HepG2 (cell line): ENCODE data around the gene DAB2IP. TPM values are rescaled to one million over a fixed set of nuclear protein-coding genes. Genes with fewer than 3 reads are reported as not detected.

ENCODE experiments used
- ATAC-seq: fragments of 200-7000 bp; cut with Tn5 transposase; 3 replicates; pipeline ENCODE4 v1.9.1; 2020; ENCODE audit warnings: mild to moderate bottlenecking, moderate library complexity
- BruUV-seq: library from RNA; stranded (reverse); fragments of 400-500 nt; replicated peaks from 2 replicates; lab custom pipeline; 2021; lab: Mats Ljungman, UMichigan
- CTCF ChIA-PET: fragments of 300-600 bp; formaldehyde crosslinking; extraction: SDS; loops from one replicate; lab custom pipeline; 2021; ENCODE audit warnings: low total read pairs, inconsistent platforms, low intra/inter-chr PET ratio; lab: Yijun Ruan, JAX
- POLR2A ChIA-PET: fragments of 350-600 bp; sonication (Branson Sonifier 250); formaldehyde crosslinking; loops from one replicate; lab custom pipeline; 2020; ENCODE audit warnings: antibody characterized with exemption, inconsistent platforms; lab: Yijun Ruan, JAX
- DNase-seq: peaks from one replicate; pipeline ENCODE4 v3.0.0-alpha.2; 2015; ENCODE audit warnings: low spot score
- FAIRE-seq: peaks from 3 replicates; lab custom pipeline; 2011; peaks lifted over from hg19 to GRCh38; lab: Jason Lieb, UNC
- H2AFZ ChIP-seq: one replicate; pipeline ENCODE4 v1.6.1; 2011; ENCODE audit warnings: low read length, inconsistent platforms
- H3K27ac ChIP-seq: fragments of 300-600 bp; 3 replicates; pipeline ENCODE4 v1.8.0; 2011; ENCODE audit warnings: mixed run types, mild to moderate bottlenecking, mixed read lengths, low read length, inconsistent platforms; ENCODE audit not compliant: insufficient read depth; ENCODE audit errors: extremely low read length
- H3K27me3 ChIP-seq, 2 experiments: fragments of 200-600 bp in 1 of 2; 2 replicates in 1 of 2; 3 replicates in 1 of 2; pipeline versions ENCODE4 v1.6.0 to v1.8.0; 2011; ENCODE audit warnings: low read length in 2 of 2, mild to moderate bottlenecking in 2 of 2, moderate library complexity in 2 of 2, inconsistent platforms in 1 of 2; ENCODE audit not compliant: insufficient read depth in 2 of 2, control insufficient read depth in 1 of 2
- H3K36me3 ChIP-seq, 2 experiments: fragments of 200-600 bp in 1 of 2; replicated peaks in 1 of 2; 2 replicates in 1 of 2; 3 replicates in 1 of 2; pipeline versions ENCODE4 v1.5.1 to v1.8.0; 2011; ENCODE audit warnings: low read length in 2 of 2, inconsistent platforms in 1 of 2; ENCODE audit not compliant: insufficient read depth in 2 of 2, control insufficient read depth in 1 of 2
- H3K4me1 ChIP-seq: 2 replicates; pipeline ENCODE4 v1.5.1; 2012; ENCODE audit warnings: low read length, inconsistent platforms; ENCODE audit not compliant: insufficient read depth
- H3K4me2 ChIP-seq: 2 replicates; pipeline ENCODE4 v1.6.0; 2011; ENCODE audit warnings: low read depth, low read length, inconsistent platforms
- H3K4me3 ChIP-seq, 3 experiments: fragments of 200-600 bp in 1 of 3; sonication (generic), shearing (Covaris generic) in 1 of 3; replicated peaks in 1 of 3; 2 replicates each; pipeline ENCODE4 v1.5.1; 2011 to 2016; ENCODE audit warnings: low read length in 3 of 3, inconsistent platforms in 2 of 3, low read depth in 2 of 3, mild to moderate bottlenecking in 2 of 3, control low read depth in 1 of 3, mixed read lengths in 1 of 3; ENCODE audit not compliant: insufficient read depth in 1 of 3
- H3K79me2 ChIP-seq: one replicate; pipeline ENCODE4 v1.6.1; 2011; ENCODE audit warnings: low read length, inconsistent platforms; ENCODE audit not compliant: insufficient read depth
- H3K9ac ChIP-seq: 2 replicates; pipeline ENCODE4 v1.6.0; 2011; ENCODE audit warnings: mild to moderate bottlenecking, low read depth, low read length, inconsistent platforms; ENCODE audit not compliant: insufficient read depth
- H3K9me3 ChIP-seq: 2 replicates; pipeline ENCODE4 v1.5.1; 2012; ENCODE audit warnings: mild to moderate bottlenecking, low read length
- H4K20me1 ChIP-seq: 2 replicates; pipeline ENCODE4 v1.6.0; 2011; ENCODE audit warnings: inconsistent platforms, mild to moderate bottlenecking, low read length, moderate library complexity; ENCODE audit not compliant: insufficient read depth
- AKAP8 ChIP-seq: sonication (generic); formaldehyde crosslinking; IDR thresholded peaks from 2 replicates; pipeline ENCODE4 v1.5.1; 2020; ENCODE audit warnings: mild to moderate bottlenecking, missing genetic modification reagents
- EEA1 ChIP-seq: sonication (generic); formaldehyde crosslinking; IDR thresholded peaks from 2 replicates; pipeline ENCODE4 v1.5.1; 2020; ENCODE audit warnings: mild to moderate bottlenecking, missing genetic modification reagents, borderline replicate concordance
- ZBTB4 ChIP-seq: sonication (generic); formaldehyde crosslinking; IDR thresholded peaks from 2 replicates; pipeline ENCODE4 v1.4.0; 2020; ENCODE audit warnings: missing genetic modification reagents, mild to moderate bottlenecking, borderline replicate concordance
- ZNF558 ChIP-seq: sonication (generic); formaldehyde crosslinking; IDR thresholded peaks from 2 replicates; pipeline ENCODE4 v1.9.0; 2022; ENCODE audit warnings: mild to moderate bottlenecking, missing genetic modification reagents, borderline replicate concordance
- WGBS: methylation state at CpG from one replicate; pipeline ENCODE4 v1.1.6; 2017; ENCODE audit warnings: low lambda C conversion rate; 5-methylcytosine and 5-hydroxymethylcytosine counted together
- in situ Hi-C: cut with HindIII; loops from 2 replicates; pipeline ENCODE4 v1.10.0; 2017; ENCODE audit warnings: low pct_unique_long_range_greater_than_20kb; ENCODE audit not compliant: extremely low pct_ligation_motif_present
- intact Hi-C: fragments of 100-400 bp; cut with micrococcal nuclease; formaldehyde crosslinking; loops from one replicate; pipeline ENCODE4 v1.10.0; 2022; ENCODE audit not compliant: unreplicated experiment
- polyA plus RNA-seq, 8 experiments: library from polyadenylated mRNA; depleted of rRNA in 3 of 8; stranded (reverse) in 7 of 8; unstranded in 1 of 8; fragments of >200 nt; fragmentation: Illumina TruSeq in 4 of 8; extraction: Trizol in 4 of 8; gene quantifications; 2 replicates each; pipeline versions ENCODE4 v1.2.1 to v1.2.3, GENCODE V29; 2011 to 2016; ENCODE audit warnings: low read depth in 4 of 8, missing spikeins in 1 of 8, mixed read lengths in 1 of 8; ENCODE audit not compliant: insufficient read depth in 1 of 8
- total RNA-seq, 5 experiments: library from RNA; depleted of rRNA; stranded (reverse); fragments of >200 nt; fragmentation: Illumina TruSeq; extraction: Trizol; gene quantifications; 2 replicates each; pipeline ENCODE4 v1.2.3, GENCODE V29; 2016; ENCODE audit warnings: low read depth in 1 of 5

DAB2IP gene
- total and polyA plus RNA-seq, 2 of the 13 experiments (the other 11 are each of a cell fraction or from before 2014, with no cell fraction given), result 25.3 to 37.9 TPM

GRCh38 chr9:121633736-121634135 is 17.7 kb upstream of the DAB2IP start:
- FAIRE-seq (no peak), ATAC-seq (no peak), DNase-seq (no peak)
- Histone ChIP-seq H4K20me1 (no peaks in the 10 kb centered on the region), H3K79me2 (no peaks in the 10 kb centered on the region), H3K4me1 (peaks cover 44% of the 10 kb centered on the region), H3K9me3 (no peaks in the 10 kb centered on the region; the same call in 1 of the 2 replicates), H3K36me3 (no peaks in the 10 kb centered on the region), H3K27me3 (no peaks in the 10 kb centered on the region), H3K9ac (no peak overlapping the region), H2AFZ (no peak overlapping the region), H3K4me2 (peak overlapping the region; percentile 67), H3K4me3 (peak overlapping the region in 2 of 3 experiments; percentile 23 to 63; a peak in 2 of 6 replicates), H3K27ac (no peak overlapping the region)
- TF ChIP-seq EEA1 (CRISPR knock-in tag), result 0 out of 2 replicates have a peak, but pooled peaks have one; percentile 59
- TF ChIP-seq ZBTB4 (CRISPR knock-in tag), result 0 out of 2 replicates have a peak, but pooled peaks have one; percentile 54
- TF ChIP-seq AKAP8 (CRISPR knock-in tag), result no peak
- TF ChIP-seq ZNF558 (CRISPR knock-in tag), result no peak
- no TSS peak for BruUV-seq
- ChIA-PET POLR2A (interaction anchor here (2.1 kb wide), 1 partner anchor 11 kb away, joined by 5 read pairs; no protein-coding TSS in a partner anchor), CTCF (interaction anchor here (2.0 kb wide), 1 partner anchor 359 kb away, joined by 4 read pairs; no protein-coding TSS in a partner anchor)
- intact Hi-C loops, result loop anchor here (5.0 kb wide), 1 partner anchor 81 kb away; no protein-coding TSS in a partner anchor
- no CpG with 5 or more reads among the region's 1 CpG for WGBS
- in situ Hi-C loops, result no loop called here
